HCT116 (cell line): ENCODE results near the gene FSCN2. TPM values are rescaled to one million over a fixed set of nuclear protein-coding genes. Genes with fewer than 3 reads are reported as not detected.

Experiments
- ATAC-seq: fragments of 200-7000 bp; cut with Tn5 transposase; 2 replicates; pipeline ENCODE4 v1.9.1; 2020; ENCODE audit warnings: mild to moderate bottlenecking, moderate library complexity
- BruUV-seq: library from RNA; stranded (reverse); fragments of 400-500 nt; replicated peaks from 2 replicates; lab custom pipeline; 2021; lab: Mats Ljungman, UMichigan
- CTCF ChIA-PET: fragments of 300-600 bp; sonication (Branson Sonifier 250); formaldehyde crosslinking; loops from one replicate; lab custom pipeline; 2021; ENCODE audit warnings: antibody characterized with exemption; lab: Charles Lee
- POLR2A ChIA-PET: fragments of 300-600, 350-600 bp; sonication (Branson Sonifier 250); formaldehyde crosslinking; loops from one replicate; lab custom pipeline; 2021; ENCODE audit warnings: antibody characterized with exemption; lab: Charles Lee
- RAD21 ChIA-PET, 2 experiments: fragments of 300-600 bp; sonication (Branson Sonifier 250); formaldehyde crosslinking; loops; one replicate each; lab custom pipeline; 2023; ENCODE audit warnings: low total read pairs in 2 of 2; ENCODE audit not compliant: uncharacterized antibody in 2 of 2, unreplicated experiment in 2 of 2, low non-redundant PET in 1 of 2; lab: Charles Lee
- DNase-seq: peaks from one replicate; pipeline ENCODE4 v3.0.0-alpha.2; 2010; ENCODE audit warnings: low read depth, low spot score
- H2AFZ ChIP-seq: fragments of 200-600 bp; shearing (Covaris generic), sonication (generic); 2 replicates; pipeline ENCODE4 v1.6.1; 2017; ENCODE audit warnings: low read depth, mixed run types, mixed read lengths, antibody characterized with exemption, low read length; ENCODE audit not compliant: poor library complexity, severe bottlenecking
- H3K27ac ChIP-seq: 2 replicates; pipeline ENCODE4 v1.5.1; 2012; ENCODE audit warnings: low read depth, low read length
- H3K27me3 ChIP-seq: fragments of 200-600 bp; sonication (generic); 2 replicates; pipeline ENCODE4 v1.6.1; 2016; ENCODE audit warnings: mixed run types, low read length, mixed read lengths; ENCODE audit not compliant: insufficient read depth
- H3K36me3 ChIP-seq, 2 experiments: fragments of 200-500 bp in 1 of 2; fragments of 200-600 bp in 1 of 2; sonication (Bioruptor generic) in 1 of 2; sonication (generic) in 1 of 2; 2 replicates each; pipeline versions ENCODE4 v1.5.1 to v1.6.1; 2014 to 2016; ENCODE audit warnings: low read length in 2 of 2, inconsistent platforms in 1 of 2, mixed read lengths in 1 of 2, mixed run types in 1 of 2; ENCODE audit not compliant: insufficient read depth in 2 of 2, control insufficient read depth in 1 of 2
- H3K4me1 ChIP-seq, 2 experiments: fragments of 200-600 bp in 1 of 2; sonication (generic) in 1 of 2; 2 replicates each; pipeline versions ENCODE4 v1.5.1 to v1.6.1; 2012 to 2017; ENCODE audit warnings: low read length in 2 of 2, inconsistent platforms in 1 of 2, mild to moderate bottlenecking in 1 of 2, mixed read lengths in 1 of 2, mixed run types in 1 of 2, moderate library complexity in 1 of 2; ENCODE audit not compliant: insufficient read depth in 2 of 2, control insufficient read depth in 1 of 2
- H3K4me2 ChIP-seq: fragments of 200-600 bp; sonication (generic); 2 replicates; pipeline ENCODE4 v1.6.1; 2017; ENCODE audit warnings: mixed run types, low read length, mixed read lengths
- H3K4me3 ChIP-seq, 2 experiments: fragments of 200-600 bp in 1 of 2; sonication (generic) in 1 of 2; replicated peaks in 1 of 2; 2 replicates each; pipeline ENCODE4 v1.5.1; 2011 to 2016; ENCODE audit warnings: low read length in 2 of 2, control low read depth in 1 of 2, low read depth in 1 of 2, mild to moderate bottlenecking in 1 of 2, mixed read lengths in 1 of 2, mixed run types in 1 of 2
- H3K79me2 ChIP-seq: fragments of 200-600 bp; sonication (generic); 2 replicates; pipeline ENCODE4 v1.6.1; 2017; ENCODE audit warnings: mild to moderate bottlenecking, mixed run types, low read length, moderate library complexity, mixed read lengths; ENCODE audit not compliant: insufficient read depth
- H3K9ac ChIP-seq: fragments of 200-600 bp; sonication (generic); 2 replicates; pipeline ENCODE4 v1.6.1; 2016; ENCODE audit warnings: low read length, mixed read lengths
- H3K9me2 ChIP-seq: fragments of 200-600 bp; sonication (generic), shearing (Covaris generic); 2 replicates; pipeline ENCODE4 v1.6.1; 2017; ENCODE audit warnings: mixed run types, mild to moderate bottlenecking, moderate library complexity; ENCODE audit not compliant: insufficient read depth
- H3K9me3 ChIP-seq, 2 experiments: fragments of 200-500 bp in 1 of 2; fragments of 200-600 bp in 1 of 2; sonication (Bioruptor generic) in 1 of 2; sonication (generic) in 1 of 2; 2 replicates each; pipeline ENCODE4 v1.6.1; 2014 to 2017; ENCODE audit warnings: low read length in 2 of 2, mixed read lengths in 2 of 2, inconsistent platforms in 1 of 2, low read depth in 1 of 2, mild to moderate bottlenecking in 1 of 2, mixed run types in 1 of 2, moderate library complexity in 1 of 2; ENCODE audit not compliant: control insufficient read depth in 1 of 2, insufficient read depth in 1 of 2
- H4K20me1 ChIP-seq: fragments of 200-600 bp; sonication (generic), shearing (Covaris generic); 2 replicates; pipeline ENCODE4 v1.6.1; 2017; ENCODE audit warnings: mixed run types, mild to moderate bottlenecking, moderate library complexity; ENCODE audit not compliant: insufficient read depth
- ATF3 ChIP-seq: IDR thresholded peaks from 2 replicates; pipeline ENCODE4 v1.6.1; 2012
- CEBPB ChIP-seq: IDR thresholded peaks from 2 replicates; pipeline ENCODE4 v1.6.1; 2012; ENCODE audit warnings: low read depth
- CTCF ChIP-seq, 3 experiments: fragments of 200-600 bp in 1 of 3; sonication (generic) in 1 of 3; IDR thresholded peaks in 2 of 3; conservative IDR thresholded peaks in 1 of 3; 2 replicates each; pipeline ENCODE4 v1.5.1; 2012 to 2017; ENCODE audit warnings: low read depth in 2 of 3, low read length in 2 of 3, antibody characterized with exemption in 1 of 3, borderline replicate concordance in 1 of 3, control low read depth in 1 of 3, mild to moderate bottlenecking in 1 of 3, mixed read lengths in 1 of 3, mixed run types in 1 of 3, moderate library complexity in 1 of 3; ENCODE audit not compliant: insufficient read depth in 1 of 3
- ELF1 ChIP-seq: IDR thresholded peaks from 2 replicates; pipeline ENCODE4 v1.6.1; 2012; ENCODE audit warnings: low read depth, borderline replicate concordance
- EZH2phosphoT487 ChIP-seq: fragments of 200-600 bp; IDR thresholded peaks from 2 replicates; pipeline ENCODE4 v1.6.1; 2018; ENCODE audit warnings: antibody characterized with exemption, borderline replicate concordance
- FOSL1 ChIP-seq: IDR thresholded peaks from 2 replicates; pipeline ENCODE4 v1.6.1; 2012; ENCODE audit warnings: low read depth
- POLR2A ChIP-seq: IDR thresholded peaks from 2 replicates; pipeline ENCODE4 v1.7.0; 2011; ENCODE audit warnings: borderline replicate concordance; ENCODE audit not compliant: insufficient read depth, insufficient read length; ENCODE audit errors: extremely low read depth
- REST ChIP-seq: IDR thresholded peaks from 2 replicates; pipeline ENCODE4 v1.6.1; 2012; ENCODE audit warnings: low read depth
- SIN3A ChIP-seq: IDR thresholded peaks from 2 replicates; pipeline ENCODE4 v1.6.1; 2012; ENCODE audit warnings: low read depth
- TCF7L2 ChIP-seq: IDR thresholded peaks from 2 replicates; pipeline ENCODE4 v1.7.0; 2011; ENCODE audit warnings: borderline replicate concordance, inconsistent platforms; ENCODE audit not compliant: insufficient read depth, insufficient read length; ENCODE audit errors: extremely low read depth
- intact Hi-C: fragments of 100-400 bp; cut with micrococcal nuclease; formaldehyde crosslinking; loops from 2 replicates; pipeline ENCODE4 v1.10.0; 2022
- total RNA-seq: library from RNA; stranded (reverse); gene quantifications from one replicate; pipeline ENCODE4 v1.2.1, GENCODE V29; 2021; ENCODE audit not compliant: unreplicated experiment

The FSCN2 gene
- total RNA-seq, 1 experiment from 2014 or later, result 10.1 TPM

- H3K27ac ChIP-seq, result peak overlapping the region; percentile 98
- peaks cover 34 to 75% of the 10 kb centered on the region in 2 experiments for H3K4me1 ChIP-seq
- ATAC-seq (no peak), DNase-seq (no peak)
- ChIA-PET RAD21 (no interaction called here), CTCF (no interaction called here), POLR2A (interaction anchor here (0.7 to 3.1 kb wide), 6 partner anchors 9 to 278 kb away, joined by 3 to 42 read pairs (median 4); partner anchors contain the start of genes FAAP100, NDUFAF8 and TEPSIN)
- no peaks in the 10 kb centered on the region for H3K9me3 ChIP-seq
- peak overlapping the region; percentile 94 for H3K9ac ChIP-seq
- BruUV-seq, result no TSS peak
- no peak overlapping the region for H2AFZ ChIP-seq
- no peaks in the 10 kb centered on the region for H3K9me2 ChIP-seq
- TF ChIP-seq POLR2A (no peak), REST (no peak), CTCF (IDR thresholded peaks at IDR 0.05 in 2 of 3, conservative IDR thresholded peaks at IDR 0.05 in 1 of 3; ENCODE audit: borderline replicate concordance in 1 of 3, insufficient read depth in 1 of 3, low read depth in 2 of 3, low read length in 2 of 3) (no peak), FOSL1 (no peak), ATF3 (no peak), SIN3A (no peak), ELF1 (no peak), TCF7L2 (no peak), EZH2phosphoT487 (no peak), CEBPB (no peak)
- no peaks in the 10 kb centered on the region for H3K27me3 ChIP-seq
- intact Hi-C loops, result no loop called here
- no peak overlapping the region for H3K4me3 ChIP-seq
- H4K20me1 ChIP-seq, result no peaks in the 10 kb centered on the region; the same call in 1 of the 2 replicates
- peak overlapping the region; percentile 100 for H3K4me2 ChIP-seq
- H3K36me3 ChIP-seq, result no peaks in the 10 kb centered on the region
- H3K79me2 ChIP-seq, result peaks cover 40% of the 10 kb centered on the region
These were observed 10.7 kb upstream of the FSCN2 start for GRCh38 chr17:81517339-81518112.
